NCI-H2196 (cell line): ENCODE data around the gene ARSK.

Experiments
- DNase-seq: peaks from one replicate; lab custom pipeline; 2025; ENCODE audit not compliant: unreplicated experiment; lab: John Stamatoyannopoulos, UW

ARSK gene

GRCh38 chr5:95554647-95555548 is at the start of gene ARSK, which contains the start of gene SKIC3:
Gene ARSK (plus strand): TSS chr5:95555101. CDS start chr5:95555279, 178 bp downstream.
Gene SKIC3 (minus strand): TSS chr5:95554977. CDS start chr5:95547150, 7,827 bp downstream.
- DNase-seq: peak; percentile 85

- no peak for DNase-seq
These were observed 46.4 kb upstream of the ARSK start for GRCh38 chr5:95508550-95508949.

GRCh38 chr5:95511606-95512005 is 43.3 kb upstream of the ARSK start:
- DNase-seq: no peak

GRCh38 chr5:95518417-95518816 is 36.5 kb upstream of the ARSK start:
- no peak for DNase-seq

GRCh38 chr5:95519151-95519550 is 35.8 kb upstream of the ARSK start:
- DNase-seq: no peak

GRCh38 chr5:95519681-95520080 is 35.2 kb upstream of the ARSK start:
- DNase-seq: no peak

GRCh38 chr5:95520206-95520605 is 34.7 kb upstream of the ARSK start:
- no peak for DNase-seq

- DNase-seq: no peak
These were observed 30.5 kb upstream of the ARSK start for GRCh38 chr5:95524423-95524822.

GRCh38 chr5:95526871-95527270 is 28.0 kb upstream of the ARSK start:
- no peak for DNase-seq

GRCh38 chr5:95528565-95528964 is 26.3 kb upstream of the ARSK start:
- no peak for DNase-seq

- no peak for DNase-seq
These were observed 24.5 kb upstream of the ARSK start for GRCh38 chr5:95530416-95530815.

GRCh38 chr5:95531491-95531890 is 23.4 kb upstream of the ARSK start:
- no peak for DNase-seq

GRCh38 chr5:95532415-95532814 is 22.5 kb upstream of the ARSK start:
- DNase-seq: no peak

GRCh38 chr5:95533106-95533505 is 21.8 kb upstream of the ARSK start:
- no peak for DNase-seq

GRCh38 chr5:95533761-95534160 is 21.1 kb upstream of the ARSK start:
- DNase-seq: no peak

- DNase-seq: no peak
These were observed 17.4 kb upstream of the ARSK start for GRCh38 chr5:95537501-95537900.

GRCh38 chr5:95543017-95543705 is 11.7 kb upstream of the ARSK start:
- DNase-seq: no peak

- DNase-seq: no peak
These were observed 5.9 kb upstream of the ARSK start for GRCh38 chr5:95549030-95549429.

GRCh38 chr5:95554331-95554646 is 612 bp upstream of the ARSK start:
- DNase-seq: no peak

- DNase-seq: no peak
These were observed 652 bp downstream of the ARSK start for GRCh38 chr5:95555553-95555952.

GRCh38 chr5:95557841-95558240 is 2.9 kb downstream of the ARSK start:
- no peak for DNase-seq

GRCh38 chr5:95562282-95562681 is 7.4 kb downstream of the ARSK start:
- DNase-seq: no peak
